Gastrocnemius medialis (tissue), 4 donors: ENCODE data around the gene CHMP1B. TPM values are rescaled to one million over a fixed set of nuclear protein-coding genes. Genes with fewer than 3 reads are reported as not detected.

Experiments
- ATAC-seq, 2 donors: fragments of 150-250 bp; one replicate each; pipeline ENCODE4 v1.9.1; 2016
- DNase-seq, 2 donors: peaks; one replicate each; pipeline ENCODE4 v3.0.0-alpha.2; 2019
- H3K27ac ChIP-seq, 4 donors: fragments of 200-600 bp; sonication (generic); 1 replicate in 1 of 4; 2 replicates in 3 of 4; pipeline ENCODE4 v1.5.1; 2016 to 2018; ENCODE audit warnings: mild to moderate bottlenecking in 2 of 4, moderate library complexity in 1 of 4
- H3K27me3 ChIP-seq, 3 donors: fragments of 200-600 bp; sonication (generic) in 2 of 3; 1 replicate in 1 of 3; 2 replicates in 2 of 3; pipeline versions ENCODE4 v1.5.1 to v1.6.0; 2016 to 2019; ENCODE audit warnings: mild to moderate bottlenecking in 1 of 3, moderate library complexity in 1 of 3
- H3K36me3 ChIP-seq, 2 donors: fragments of 200-600 bp; sonication (generic) in 1 of 2; one replicate each; pipeline ENCODE4 v1.5.1; 2017 to 2018
- H3K4me1 ChIP-seq, 2 donors: fragments of 200-600 bp; sonication (generic) in 1 of 2; one replicate each; pipeline ENCODE4 v1.5.1; 2016 to 2017; ENCODE audit warnings: mild to moderate bottlenecking in 2 of 2
- H3K4me3 ChIP-seq, 4 donors: fragments of 200-600 bp; sonication (generic) in 3 of 4; 1 replicate in 1 of 4; 2 replicates in 3 of 4; pipeline ENCODE4 v1.5.1; 2016 to 2019; ENCODE audit warnings: mild to moderate bottlenecking in 2 of 4
- H3K9me3 ChIP-seq, 3 donors: fragments of 200-600 bp; sonication (generic) in 2 of 3; 1 replicate in 1 of 3; 2 replicates in 2 of 3; pipeline ENCODE4 v1.5.1; 2016 to 2019
- POLR2A ChIP-seq, 2 donors: fragments of 450-650 bp; IDR thresholded peaks; one replicate each; pipeline ENCODE4 v1.6.1; 2017; ENCODE audit warnings: antibody characterized with exemption in 2 of 2, mild to moderate bottlenecking in 2 of 2, moderate library complexity in 2 of 2
- in situ Hi-C, 4 donors: fragments of 200-750 bp; cut with MboI; loops; one replicate each; pipeline versions ENCODE4 v1.15.0 to v1.8.0; 2017; ENCODE audit warnings: low sequenced_read_pairs in 4 of 4
- intact Hi-C: fragments of 100-400 bp; cut with DNase I; formaldehyde crosslinking; loops from one replicate; pipeline ENCODE4 v1.15.1; 2023; ENCODE audit warnings: low total_unique reads
- total RNA-seq, 4 donors: library from RNA; depleted of rRNA; stranded (reverse); fragments of >200 nt; gene quantifications; one replicate each; pipeline versions ENCODE4 v1.1.0 to v1.2.3, GENCODE V29; 2016
- TF ChIP-seq, protein P1 (sequence below), 5 experiments: fragments of 450-650 bp in 3 of 5; fragments of 200-600 bp in 2 of 5; sonication (generic) in 2 of 5; IDR thresholded peaks in 4 of 5; conservative IDR thresholded peaks in 1 of 5; 1 replicate in 4 of 5; 2 replicates in 1 of 5; pipeline ENCODE4 v1.5.1; 2016 to 2019; ENCODE audit warnings: antibody characterized with exemption in 5 of 5, mild to moderate bottlenecking in 3 of 5, moderate library complexity in 3 of 5

Gene CHMP1B
- total RNA-seq, 4 donors from 2014 or later = 347 to 634 (median 407) TPM

DNA sequence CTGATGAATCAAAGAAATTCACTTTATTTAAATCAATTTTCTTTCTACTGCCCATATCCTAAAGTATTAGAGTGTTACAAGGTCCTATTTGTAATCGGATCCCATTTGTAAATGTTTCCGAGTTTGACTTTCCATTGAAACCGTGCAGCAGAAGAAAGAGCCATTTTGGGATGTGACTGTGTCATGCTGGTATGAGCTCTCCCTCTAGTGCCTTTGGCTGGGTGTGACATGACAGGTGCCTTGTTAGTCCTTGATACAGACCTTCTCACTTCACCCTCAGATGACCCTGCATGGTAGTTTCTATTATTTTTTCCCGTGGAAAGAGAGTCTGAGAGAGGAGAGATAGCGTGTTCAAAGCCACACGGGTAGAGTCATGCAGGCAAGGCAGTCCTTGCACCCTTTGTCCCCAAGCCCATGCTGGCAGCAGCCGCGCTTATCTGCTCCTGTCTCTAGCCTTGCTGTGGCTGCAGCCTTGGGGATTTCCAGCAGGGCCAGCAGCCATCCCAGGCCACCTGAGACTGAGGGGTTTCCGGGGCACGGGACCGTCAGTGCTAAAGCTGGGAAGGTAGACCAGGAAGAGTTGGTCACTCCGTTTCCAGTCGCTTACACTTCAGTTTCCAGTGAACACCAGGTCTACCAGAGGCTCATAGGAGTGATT, 21.4 kb downstream of the CHMP1B start:
- H3K36me3 ChIP-seq = peaks cover 0 to 53% of the 10 kb centered on the region in 2 donors
- in situ Hi-C loops = loop anchor here in 2 of 4 donors (5.0 to 25.0 kb wide), 3 partner anchors 135 to 685 kb away; no protein-coding TSS in a partner anchor
- DNase-seq = peak; percentile 55 to 77

DNA sequence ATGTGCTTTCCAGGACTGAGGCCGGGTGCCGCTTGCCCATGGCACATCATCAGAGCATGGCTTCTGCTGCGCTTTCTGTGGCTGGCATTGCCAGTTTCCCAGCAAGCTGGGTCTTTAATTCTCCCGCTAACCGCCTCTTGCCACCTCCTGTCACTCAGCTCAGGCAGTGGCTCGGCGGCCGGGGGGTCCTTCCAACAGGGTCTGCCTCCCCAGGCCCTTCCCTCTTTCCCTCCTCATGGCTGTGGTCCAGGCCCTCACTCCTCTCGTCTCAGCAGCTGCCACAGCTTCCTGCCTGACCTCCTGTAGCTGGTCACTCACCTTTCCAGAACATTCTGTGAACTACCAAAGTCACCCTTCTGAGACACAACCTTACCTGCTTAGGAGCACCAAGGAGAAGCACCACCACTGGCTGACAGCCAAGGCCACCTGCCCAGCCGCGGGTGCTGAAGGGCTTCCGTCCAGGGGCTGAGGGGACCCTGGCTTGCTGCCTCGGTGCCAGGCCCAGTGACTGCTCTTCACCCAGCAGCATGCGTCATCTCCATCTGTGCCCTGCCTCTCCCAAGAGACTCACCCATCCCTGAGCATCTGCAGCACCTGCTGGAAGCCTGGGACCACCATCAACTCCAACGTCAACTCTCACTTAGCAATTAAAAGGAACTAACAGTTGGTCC, 22.6 kb downstream of the CHMP1B start:
- DNase-seq (no peak), ATAC-seq (no peak)
- Histone ChIP-seq H3K4me3 (no peak overlapping the region), H3K36me3 (peaks cover 0 to 43% of the 10 kb centered on the region in 2 donors), H3K9me3 (no peaks in the 10 kb centered on the region), H3K27ac (no peak overlapping the region), H3K4me1 (peaks cover 7 to 8% of the 10 kb centered on the region in 2 donors), H3K27me3 (no peaks in the 10 kb centered on the region)
- in situ Hi-C loops (loop anchor here in 2 of 4 donors (5.0 to 25.0 kb wide), 3 partner anchors 137 to 687 kb away; no protein-coding TSS in a partner anchor), intact Hi-C loops (loop anchor here (5.0 kb wide), 2 partner anchors 47 to 67 kb away; no protein-coding TSS in a partner anchor)
- no peak for TF ChIP-seq POLR2A (IDR thresholded peaks at IDR 0.05)

More for the DNA sequence above, 21.4 kb downstream of the CHMP1B start:
- Histone ChIP-seq H3K27me3 (no peaks in the 10 kb centered on the region), H3K9me3 (no peaks in the 10 kb centered on the region), H3K27ac (peak overlapping the region; percentile 53 to 73 (median 62)), H3K4me3 (no peak overlapping the region), H3K4me1 (peaks cover 7 to 8% of the 10 kb centered on the region in 2 donors)
- TF ChIP-seq POLR2A (IDR thresholded peaks at IDR 0.05) = no peak
- TF ChIP-seq, protein P1, sequence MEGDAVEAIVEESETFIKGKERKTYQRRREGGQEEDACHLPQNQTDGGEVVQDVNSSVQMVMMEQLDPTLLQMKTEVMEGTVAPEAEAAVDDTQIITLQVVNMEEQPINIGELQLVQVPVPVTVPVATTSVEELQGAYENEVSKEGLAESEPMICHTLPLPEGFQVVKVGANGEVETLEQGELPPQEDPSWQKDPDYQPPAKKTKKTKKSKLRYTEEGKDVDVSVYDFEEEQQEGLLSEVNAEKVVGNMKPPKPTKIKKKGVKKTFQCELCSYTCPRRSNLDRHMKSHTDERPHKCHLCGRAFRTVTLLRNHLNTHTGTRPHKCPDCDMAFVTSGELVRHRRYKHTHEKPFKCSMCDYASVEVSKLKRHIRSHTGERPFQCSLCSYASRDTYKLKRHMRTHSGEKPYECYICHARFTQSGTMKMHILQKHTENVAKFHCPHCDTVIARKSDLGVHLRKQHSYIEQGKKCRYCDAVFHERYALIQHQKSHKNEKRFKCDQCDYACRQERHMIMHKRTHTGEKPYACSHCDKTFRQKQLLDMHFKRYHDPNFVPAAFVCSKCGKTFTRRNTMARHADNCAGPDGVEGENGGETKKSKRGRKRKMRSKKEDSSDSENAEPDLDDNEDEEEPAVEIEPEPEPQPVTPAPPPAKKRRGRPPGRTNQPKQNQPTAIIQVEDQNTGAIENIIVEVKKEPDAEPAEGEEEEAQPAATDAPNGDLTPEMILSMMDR (IDR thresholded peaks at IDR 0.05 in 4 of 5, conservative IDR thresholded peaks at IDR 0.05 in 1 of 5) = peak; percentile 63 to 74 (median 70)
- peak; percentile 99 to 100 for ATAC-seq
- intact Hi-C loops = loop anchor here (1.0 to 5.0 kb wide), 4 partner anchors 45 to 217 kb away; no protein-coding TSS in a partner anchor

DNA sequence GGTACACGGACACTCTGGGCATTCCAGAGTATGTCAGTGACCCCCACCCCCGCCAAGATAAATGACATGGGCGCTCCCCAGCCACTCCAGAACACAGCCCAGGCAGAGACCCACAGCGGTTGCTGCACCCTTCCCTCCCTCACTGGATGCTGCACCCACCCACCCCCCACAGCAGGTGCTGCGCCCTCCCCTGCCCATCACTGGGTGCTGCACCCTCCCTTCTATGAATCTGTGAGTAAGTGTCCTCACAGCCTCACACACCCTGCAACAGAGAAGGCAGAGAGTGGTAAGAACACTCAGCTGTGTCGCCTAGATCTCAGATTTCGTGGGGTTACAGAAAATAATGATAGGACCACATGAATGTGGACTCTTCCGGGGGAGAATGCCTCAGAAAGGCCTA, 23.5 kb downstream of the CHMP1B start:
- ATAC-seq (no peak), DNase-seq (no peak)
- intact Hi-C loops = loop anchor here (5.0 kb wide), 2 partner anchors 47 to 67 kb away; no protein-coding TSS in a partner anchor
- Histone ChIP-seq H3K9me3 (no peaks in the 10 kb centered on the region), H3K4me3 (no peak overlapping the region), H3K4me1 (peaks cover 7 to 8% of the 10 kb centered on the region in 2 donors), H3K27ac (no peak overlapping the region), H3K36me3 (peaks cover 0 to 34% of the 10 kb centered on the region in 2 donors), H3K27me3 (no peaks in the 10 kb centered on the region)
- TF ChIP-seq POLR2A (IDR thresholded peaks at IDR 0.05) = no peak
- TF ChIP-seq, protein P1 (IDR thresholded peaks at IDR 0.05 in 4 of 5, conservative IDR thresholded peaks at IDR 0.05 in 1 of 5) = no peak
- in situ Hi-C loops = loop anchor here in 3 of 4 donors (5.0 to 25.0 kb wide), 4 partner anchors 137 to 687 kb away; no protein-coding TSS in a partner anchor

DNA sequence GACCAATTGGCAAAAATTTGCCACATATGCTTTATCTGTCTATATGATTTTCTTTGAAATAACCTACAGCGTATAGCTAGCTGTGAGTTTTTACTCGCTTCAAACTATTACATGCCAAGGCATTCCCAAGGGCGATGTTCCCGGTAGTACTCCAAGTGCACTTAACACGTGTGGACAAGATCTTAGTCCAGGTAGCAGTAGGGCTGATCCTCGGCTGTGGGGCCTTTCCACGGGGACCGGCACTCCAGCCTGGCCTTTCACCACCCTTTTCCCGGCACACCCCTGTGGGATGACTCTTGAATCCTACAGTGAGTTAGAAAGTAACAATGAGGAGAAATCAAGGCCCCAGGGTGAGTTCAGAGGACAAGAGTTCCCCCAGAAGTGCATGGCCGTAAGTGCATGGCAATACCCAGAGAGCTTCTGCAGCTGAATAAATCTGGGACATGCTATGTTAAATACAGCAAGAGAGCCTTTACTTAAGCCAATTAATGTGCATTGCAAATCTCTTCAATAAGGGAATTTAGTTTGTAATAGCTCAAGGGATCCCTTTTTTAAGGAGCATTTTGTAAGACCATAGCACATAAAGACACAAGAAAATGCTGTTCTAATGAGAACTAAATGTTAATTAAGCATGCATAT, 26.4 kb downstream of the CHMP1B start:
- Histone ChIP-seq H3K9me3 (no peaks in the 10 kb centered on the region), H3K4me1 (peaks cover 4% of the 10 kb centered on the region in 2 donors)

More for the DNA sequence above, 26.4 kb downstream of the CHMP1B start:
- H3K27ac ChIP-seq = no peak overlapping the region
- in situ Hi-C loops = loop anchor here in 2 of 4 donors (5.0 to 10.0 kb wide), 2 partner anchors 143 to 145 kb away; no protein-coding TSS in a partner anchor
- TF ChIP-seq POLR2A (IDR thresholded peaks at IDR 0.05) = no peak
- TF ChIP-seq, protein P1 (IDR thresholded peaks at IDR 0.05 in 4 of 5, conservative IDR thresholded peaks at IDR 0.05 in 1 of 5) = no peak
- no peak overlapping the region for H3K4me3 ChIP-seq
- H3K27me3 ChIP-seq = no peaks in the 10 kb centered on the region
- no peak for DNase-seq
- ATAC-seq = no peak
- H3K36me3 ChIP-seq = peaks cover 0 to 41% of the 10 kb centered on the region in 2 donors
- intact Hi-C loops = no loop called here
